Fibroblast of lung (primary cell): ENCODE results near the gene KCND3. TPM values are rescaled to one million over a fixed set of nuclear protein-coding genes. Genes with fewer than 3 reads are reported as not detected.

Experiments
- DNase-seq, 2 donors: peaks; one replicate each; pipeline versions ENCODE4 v3.0.0 to v3.0.0-alpha.2; 2010; ENCODE audit warnings: low read depth in 2 of 2
- H2AFZ ChIP-seq: 2 replicates; pipeline ENCODE4 v1.5.1; 2012; ENCODE audit warnings: low read length, control low read depth, inconsistent platforms
- H3K27ac ChIP-seq: 2 replicates; pipeline ENCODE4 v1.5.1; 2011; ENCODE audit warnings: low read length, control low read depth; ENCODE audit not compliant: insufficient read depth
- H3K27me3 ChIP-seq: 2 replicates; pipeline ENCODE4 v1.5.1; 2011; ENCODE audit warnings: mild to moderate bottlenecking, low read length; ENCODE audit not compliant: control insufficient read depth, insufficient read depth
- H3K36me3 ChIP-seq: 2 replicates; pipeline ENCODE4 v1.5.1; 2011; ENCODE audit warnings: low read length; ENCODE audit not compliant: control insufficient read depth, insufficient read depth
- H3K4me1 ChIP-seq: 2 replicates; pipeline ENCODE4 v1.5.1; 2011; ENCODE audit warnings: low read length; ENCODE audit not compliant: control insufficient read depth, insufficient read depth; ENCODE audit errors: extremely low read depth
- H3K4me2 ChIP-seq: 2 replicates; pipeline ENCODE4 v1.5.1; 2011; ENCODE audit warnings: low read length, control low read depth; ENCODE audit not compliant: insufficient read depth; ENCODE audit errors: extremely low read depth
- H3K4me3 ChIP-seq, 4 experiments: fragments of 200-600 bp in 1 of 4; sonication (generic) in 1 of 4; replicated peaks in 1 of 4; 2 replicates each; pipeline ENCODE4 v1.5.1; 2011 to 2016; ENCODE audit warnings: low read length in 4 of 4, low read depth in 3 of 4, mild to moderate bottlenecking in 3 of 4, control low read depth in 2 of 4, inconsistent platforms in 1 of 4, mixed read lengths in 1 of 4; ENCODE audit not compliant: insufficient read depth in 1 of 4; ENCODE audit errors: control extremely low read depth in 1 of 4
- H3K79me2 ChIP-seq: 2 replicates; pipeline ENCODE4 v1.5.1; 2012; ENCODE audit warnings: mild to moderate bottlenecking, low read length, inconsistent platforms; ENCODE audit not compliant: control insufficient read depth, insufficient read depth
- H3K9ac ChIP-seq: 2 replicates; pipeline ENCODE4 v1.5.1; 2011; ENCODE audit warnings: mild to moderate bottlenecking, low read length, control low read depth; ENCODE audit not compliant: insufficient read depth
- H3K9me3 ChIP-seq: 2 replicates; pipeline ENCODE4 v1.5.1; 2012; ENCODE audit warnings: low read depth, low read length; ENCODE audit not compliant: control insufficient read depth, insufficient read depth
- H4K20me1 ChIP-seq: 2 replicates; pipeline ENCODE4 v1.5.1; 2011; ENCODE audit warnings: low read length; ENCODE audit not compliant: control insufficient read depth, insufficient read depth; ENCODE audit errors: extremely low read depth
- EZH2 ChIP-seq: IDR thresholded peaks from 2 replicates; pipeline ENCODE4 v1.5.1; 2012; ENCODE audit warnings: low read length, control low read depth, mild to moderate bottlenecking; ENCODE audit errors: missing control alignments
- polyA plus RNA-seq, 2 donors: library from polyadenylated mRNA; depleted of rRNA in 1 of 2; stranded (reverse) in 1 of 2; unstranded in 1 of 2; fragments of >200 nt; gene quantifications; 2 replicates each; pipeline ENCODE4 v1.2.1, GENCODE V29; 2011 to 2012; ENCODE audit warnings: missing spikeins in 1 of 2
- total RNA-seq: library from RNA; depleted of rRNA; stranded (reverse); fragments of >200 nt; gene quantifications from 2 replicates; pipeline ENCODE4 v1.2.1, GENCODE V29; 2014
- TF ChIP-seq, protein P1 (sequence below), 2 donors: IDR thresholded peaks in 1 of 2; conservative IDR thresholded peaks in 1 of 2; 1 replicate in 1 of 2; 2 replicates in 1 of 2; pipeline ENCODE4 v1.5.1; 2011 to 2012; ENCODE audit warnings: low read length in 2 of 2, control low read depth in 1 of 2, inconsistent platforms in 1 of 2, low read depth in 1 of 2, mild to moderate bottlenecking in 1 of 2

The KCND3 gene
- total and polyA plus RNA-seq, 2 donors (not counting 1 experiment from before 2014, with no cell fraction given): 0.66 to 9.3 TPM

DNA sequence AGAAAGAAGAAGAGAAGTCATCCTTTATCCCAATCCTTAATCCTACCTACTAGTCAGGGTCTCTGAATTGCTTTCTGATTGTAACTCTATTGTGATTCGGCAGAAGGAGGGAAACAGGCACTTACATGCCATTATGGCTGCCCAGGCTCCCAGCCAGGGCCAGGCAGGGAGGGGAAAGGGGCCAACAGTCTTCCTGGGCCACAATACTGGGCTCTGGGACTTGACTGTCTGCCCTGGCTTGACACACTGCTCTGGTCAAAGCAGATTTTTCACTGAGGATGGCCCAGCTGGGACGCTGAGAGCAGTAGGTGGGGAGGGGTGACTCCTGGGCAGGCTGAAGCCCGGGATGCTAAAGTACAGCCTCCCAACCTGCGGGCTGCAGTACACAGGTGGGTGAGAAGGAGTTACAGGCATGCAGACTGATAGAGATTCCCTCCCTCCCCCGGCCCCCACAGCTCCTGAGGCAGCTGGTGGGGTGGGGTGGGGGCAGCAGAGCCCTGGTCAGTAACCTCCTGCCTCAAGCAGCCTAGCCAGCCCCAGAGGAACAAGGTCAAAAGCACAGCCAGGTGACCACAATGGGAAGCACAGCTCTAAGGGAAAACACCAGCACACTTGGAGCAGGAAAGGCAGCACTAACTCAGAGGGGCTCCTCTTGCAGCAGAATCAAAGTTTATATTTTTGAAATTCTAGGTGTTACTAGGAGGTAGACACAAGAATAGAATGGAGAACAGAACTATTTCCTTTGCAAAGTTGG is 25.3 kb downstream of the KCND3 start:
- Histone ChIP-seq H3K4me2 (no peak overlapping the region), H3K36me3 (no peaks in the 10 kb centered on the region), H3K27me3 (no peaks in the 10 kb centered on the region), H3K79me2 (no peaks in the 10 kb centered on the region), H2AFZ (no peak overlapping the region), H3K4me1 (no peaks in the 10 kb centered on the region), H3K27ac (no peak overlapping the region), H4K20me1 (no peaks in the 10 kb centered on the region), H3K9ac (no peak overlapping the region), H3K4me3 (no peak overlapping the region), H3K9me3 (no peaks in the 10 kb centered on the region)
- TF ChIP-seq EZH2: no peak
- TF ChIP-seq, protein P1, sequence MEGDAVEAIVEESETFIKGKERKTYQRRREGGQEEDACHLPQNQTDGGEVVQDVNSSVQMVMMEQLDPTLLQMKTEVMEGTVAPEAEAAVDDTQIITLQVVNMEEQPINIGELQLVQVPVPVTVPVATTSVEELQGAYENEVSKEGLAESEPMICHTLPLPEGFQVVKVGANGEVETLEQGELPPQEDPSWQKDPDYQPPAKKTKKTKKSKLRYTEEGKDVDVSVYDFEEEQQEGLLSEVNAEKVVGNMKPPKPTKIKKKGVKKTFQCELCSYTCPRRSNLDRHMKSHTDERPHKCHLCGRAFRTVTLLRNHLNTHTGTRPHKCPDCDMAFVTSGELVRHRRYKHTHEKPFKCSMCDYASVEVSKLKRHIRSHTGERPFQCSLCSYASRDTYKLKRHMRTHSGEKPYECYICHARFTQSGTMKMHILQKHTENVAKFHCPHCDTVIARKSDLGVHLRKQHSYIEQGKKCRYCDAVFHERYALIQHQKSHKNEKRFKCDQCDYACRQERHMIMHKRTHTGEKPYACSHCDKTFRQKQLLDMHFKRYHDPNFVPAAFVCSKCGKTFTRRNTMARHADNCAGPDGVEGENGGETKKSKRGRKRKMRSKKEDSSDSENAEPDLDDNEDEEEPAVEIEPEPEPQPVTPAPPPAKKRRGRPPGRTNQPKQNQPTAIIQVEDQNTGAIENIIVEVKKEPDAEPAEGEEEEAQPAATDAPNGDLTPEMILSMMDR (conservative IDR thresholded peaks at IDR 0.05 in 1 of 2, IDR thresholded peaks at IDR 0.05 in 1 of 2; ENCODE audit: low read depth in 1 of 2, low read length in 2 of 2): no peak
- DNase-seq: no peak

DNA sequence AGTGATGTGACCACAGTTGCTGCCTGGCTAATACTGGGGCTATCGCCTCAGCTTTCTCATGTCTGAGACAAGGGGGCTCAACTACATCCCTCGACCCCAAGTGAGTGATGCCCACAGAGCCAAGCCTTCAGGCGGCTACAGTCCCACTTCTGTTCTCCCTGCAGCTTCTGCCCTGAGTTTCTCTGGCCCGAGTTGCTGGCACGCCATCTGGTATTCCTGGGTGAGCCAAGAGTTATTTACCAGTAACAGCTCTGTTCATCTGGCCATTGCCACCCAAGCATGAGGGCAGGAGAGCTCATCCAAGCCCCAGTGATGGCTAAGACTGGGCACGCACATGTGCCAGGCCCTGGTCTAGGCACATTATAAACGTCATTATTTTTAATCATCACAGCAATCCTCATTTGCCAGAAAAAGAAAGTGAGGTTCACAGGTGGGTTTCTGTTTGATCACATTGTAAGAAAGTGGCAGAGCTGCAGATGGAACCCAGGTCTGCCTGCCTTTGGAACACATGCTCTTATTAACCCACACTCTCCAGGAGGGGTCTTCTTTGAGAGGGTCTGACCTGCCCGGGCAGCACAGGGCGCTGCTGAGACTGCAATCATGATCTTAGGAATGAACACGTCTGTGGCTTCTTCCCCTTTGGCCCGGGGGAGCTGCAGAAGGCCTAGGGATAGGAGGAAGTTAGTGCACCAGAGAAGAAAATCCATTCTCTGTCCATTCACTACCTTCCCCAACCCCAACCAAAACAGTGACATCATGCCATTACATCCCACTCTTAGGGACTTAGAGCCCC is 27.5 kb downstream of the KCND3 start:
- Histone ChIP-seq H3K27me3 (no peaks in the 10 kb centered on the region), H3K36me3 (no peaks in the 10 kb centered on the region), H3K27ac (no peak overlapping the region), H4K20me1 (no peaks in the 10 kb centered on the region), H3K79me2 (no peaks in the 10 kb centered on the region), H3K4me2 (no peak overlapping the region), H2AFZ (no peak overlapping the region), H3K9me3 (no peaks in the 10 kb centered on the region), H3K9ac (no peak overlapping the region), H3K4me3 (no peak overlapping the region), H3K4me1 (no peaks in the 10 kb centered on the region)
- DNase-seq: no peak
- TF ChIP-seq EZH2: no peak
- TF ChIP-seq, protein P1 (conservative IDR thresholded peaks at IDR 0.05 in 1 of 2, IDR thresholded peaks at IDR 0.05 in 1 of 2; ENCODE audit: low read depth in 1 of 2, low read length in 2 of 2): no peak

DNA sequence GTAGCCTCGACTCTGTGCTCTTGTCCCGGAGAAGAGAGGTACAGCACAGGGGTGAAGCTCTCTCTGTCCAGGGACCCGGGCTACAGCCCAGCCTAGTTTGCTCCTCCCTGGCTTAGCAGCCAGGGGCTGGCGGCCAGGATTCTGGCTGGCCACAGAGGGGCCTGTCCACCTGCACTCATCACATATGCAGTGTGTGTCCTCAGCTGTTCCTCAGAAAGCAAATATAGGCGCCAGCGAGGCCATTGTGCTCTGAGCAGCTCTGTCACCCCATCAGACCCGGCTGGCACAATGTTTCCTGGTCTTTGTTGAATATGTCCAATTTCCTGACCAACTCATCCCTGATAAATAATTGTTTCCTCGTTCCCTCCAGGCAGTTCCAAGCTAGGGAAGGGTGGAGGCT is 28.5 kb downstream of the KCND3 start:
- no peak for DNase-seq
- Histone ChIP-seq H3K9ac (no peak overlapping the region), H3K4me1 (no peaks in the 10 kb centered on the region), H3K27ac (no peak overlapping the region), H2AFZ (no peak overlapping the region), H3K4me2 (no peak overlapping the region), H3K79me2 (no peaks in the 10 kb centered on the region), H4K20me1 (no peaks in the 10 kb centered on the region), H3K9me3 (no peaks in the 10 kb centered on the region), H3K36me3 (no peaks in the 10 kb centered on the region), H3K27me3 (no peaks in the 10 kb centered on the region), H3K4me3 (no peak overlapping the region)
- TF ChIP-seq, protein P1 (conservative IDR thresholded peaks at IDR 0.05 in 1 of 2, IDR thresholded peaks at IDR 0.05 in 1 of 2; ENCODE audit: low read depth in 1 of 2, low read length in 2 of 2): no peak
- no peak for TF ChIP-seq EZH2
